ENCODE results near the gene ETV4. TPM values are rescaled to one million over a fixed set of nuclear protein-coding genes. Genes with fewer than 3 reads are reported as not detected.

ETV4 gene
- total RNA-seq, 2 experiments from 2014 or later, result 2.9 to 3.3 TPM

DNA sequence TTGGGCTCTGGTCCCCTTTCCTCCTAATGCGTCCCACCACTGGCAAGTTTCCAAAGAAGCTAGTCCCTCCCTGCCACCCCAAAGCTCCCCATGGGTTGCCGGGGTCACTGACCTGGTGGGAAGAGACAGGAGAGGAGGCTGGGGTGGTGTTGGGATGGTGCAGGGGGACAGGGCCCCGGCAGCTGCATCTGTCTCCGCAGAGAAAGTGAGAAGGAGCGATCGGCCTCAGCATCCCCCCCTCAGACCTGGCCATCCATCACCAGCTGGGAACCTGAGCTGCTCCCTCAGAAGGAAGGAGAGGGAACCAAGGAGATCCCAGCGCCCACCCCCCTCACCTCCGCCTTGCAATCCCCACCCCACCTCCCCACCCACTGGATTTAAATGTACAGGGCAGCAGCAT lies 3.3 kb downstream of the ETV4 start:
- POLR2A ChIA-PET, result no interaction called here
- intact Hi-C loops (cut with DNase I, micrococcal nuclease), result no loop called here
- Mint-ChIP-seq H3K27me3 (peaks cover 34% of the 10 kb centered on the region), H3K4me3 (no peak overlapping the region), H3K9me3 (ENCODE audit: low read depth) (no peaks in the 10 kb centered on the region), H3K36me3 (ENCODE audit: low read depth) (no peaks in the 10 kb centered on the region), H3K4me1 (peaks cover 17% of the 10 kb centered on the region), H3K27ac (no peak overlapping the region)
- no peak for DNase-seq
- CTCF ChIA-PET, result interaction anchor here (1.2 to 1.3 kb wide), 2 partner anchors 11 to 34 kb away, joined by 3 to 4 read pairs; no protein-coding TSS in a partner anchor
- no peak for ATAC-seq

DNA sequence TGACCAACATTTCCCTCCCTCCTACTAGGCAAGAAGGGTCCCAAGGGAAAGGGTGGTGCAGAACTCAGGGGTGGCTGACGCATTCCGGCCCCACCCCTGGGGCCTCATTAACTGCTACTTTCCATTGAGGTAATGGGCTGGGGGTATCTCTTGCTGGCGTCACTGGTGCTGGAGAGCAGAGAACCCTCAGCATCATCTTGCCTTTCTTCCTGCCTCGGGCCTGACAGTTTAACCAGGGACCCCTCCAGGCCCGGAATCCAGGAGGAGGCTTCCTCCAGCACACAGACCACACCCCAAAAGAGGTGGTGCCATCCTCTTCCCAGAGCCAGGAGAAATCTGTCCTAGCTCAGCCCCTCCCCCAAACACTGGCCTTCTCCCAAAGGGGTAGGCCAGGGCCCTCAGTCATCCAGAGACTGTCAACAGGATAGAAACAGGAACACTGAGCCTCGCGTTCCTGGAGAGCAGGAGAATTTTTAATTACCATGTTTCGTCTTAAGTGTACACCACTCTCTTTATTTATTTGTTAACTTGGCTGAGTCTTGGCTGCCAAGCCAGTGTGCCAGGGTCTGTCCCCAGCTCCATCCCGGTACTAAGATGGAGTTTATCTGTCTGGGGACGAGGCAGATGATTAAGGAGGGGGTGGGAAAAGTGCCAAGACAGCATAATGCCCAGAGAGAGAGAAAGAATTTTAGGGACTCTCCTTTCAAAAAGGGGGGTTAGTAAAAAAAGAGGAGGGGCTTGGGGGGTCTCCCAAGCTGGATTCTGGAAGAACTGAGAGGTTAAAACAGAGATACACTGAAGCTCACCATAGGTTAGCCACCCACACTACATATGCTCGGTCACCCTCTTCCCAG lies 5.1 kb downstream of the ETV4 start:
- H3K36me3 Mint-ChIP-seq (ENCODE audit: low read depth), result no peaks in the 10 kb centered on the region
- no peak overlapping the region for H3K27ac Mint-ChIP-seq
- ATAC-seq (no peak), DNase-seq (no peak)
- no peaks in the 10 kb centered on the region for H3K9me3 Mint-ChIP-seq (ENCODE audit: low read depth)
- no peak overlapping the region for H3K4me3 Mint-ChIP-seq
- ChIA-PET CTCF (interaction anchor here (0.7 kb wide), 1 partner anchor 16 kb away, joined by 3 read pairs; no protein-coding TSS in a partner anchor), POLR2A (no interaction called here)
- peaks cover 10% of the 10 kb centered on the region for H3K4me1 Mint-ChIP-seq
- intact Hi-C loops (cut with DNase I, micrococcal nuclease), result no loop called here
- H3K27me3 Mint-ChIP-seq, result peaks cover 19% of the 10 kb centered on the region

DNA sequence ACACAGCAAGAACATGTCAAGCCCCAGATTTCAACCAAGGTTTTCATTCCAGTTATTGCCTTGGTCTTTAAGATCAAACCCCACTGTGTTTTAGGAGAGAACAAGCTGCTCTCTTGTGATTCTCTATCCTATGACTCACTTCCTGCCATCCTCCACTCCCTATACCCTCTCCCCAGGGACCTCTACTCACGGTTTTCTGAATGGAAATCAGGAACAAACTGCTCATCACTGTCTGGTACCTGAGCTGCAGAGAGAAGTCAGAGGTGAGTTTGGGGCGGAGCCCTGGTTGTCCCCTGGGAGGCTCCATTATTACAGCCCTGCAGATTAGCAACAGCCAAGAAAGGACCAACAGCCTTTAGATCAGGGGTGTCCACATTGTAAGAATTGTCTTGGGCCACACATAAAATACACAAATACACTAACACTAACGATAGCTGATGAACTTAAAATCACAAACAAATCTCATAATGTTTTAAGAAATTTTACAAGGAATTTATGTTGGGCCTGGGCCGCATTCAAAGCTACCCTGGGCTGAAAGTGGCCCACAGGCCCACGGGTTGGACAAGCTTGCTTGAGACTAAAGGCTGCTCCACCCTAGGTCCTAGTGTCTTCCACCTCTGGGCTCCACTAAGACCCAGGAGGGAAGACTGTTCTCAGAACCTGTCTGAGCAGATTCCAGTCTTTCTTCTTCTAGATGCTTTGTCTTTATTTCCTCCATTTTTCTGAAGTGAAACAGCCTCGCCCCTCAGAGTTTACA lies 9.7 kb downstream of the ETV4 start:
- H3K27ac Mint-ChIP-seq, result no peak overlapping the region
- H3K4me3 Mint-ChIP-seq, result no peak overlapping the region
- H3K27me3 Mint-ChIP-seq, result no peaks in the 10 kb centered on the region
- DNase-seq, result no peak
- intact Hi-C loops (cut with DNase I, micrococcal nuclease), result no loop called here
- H3K36me3 Mint-ChIP-seq (ENCODE audit: low read depth), result no peaks in the 10 kb centered on the region
- POLR2A ChIA-PET, result no interaction called here
- no peak for ATAC-seq
- H3K4me1 Mint-ChIP-seq, result peaks cover 7% of the 10 kb centered on the region
- CTCF ChIA-PET, result interaction anchor here (1.1 to 1.6 kb wide), 4 partner anchors 11 to 230 kb away, joined by 3 to 4 read pairs (median 3); no protein-coding TSS in a partner anchor
- H3K9me3 Mint-ChIP-seq (ENCODE audit: low read depth), result no peaks in the 10 kb centered on the region

DNA sequence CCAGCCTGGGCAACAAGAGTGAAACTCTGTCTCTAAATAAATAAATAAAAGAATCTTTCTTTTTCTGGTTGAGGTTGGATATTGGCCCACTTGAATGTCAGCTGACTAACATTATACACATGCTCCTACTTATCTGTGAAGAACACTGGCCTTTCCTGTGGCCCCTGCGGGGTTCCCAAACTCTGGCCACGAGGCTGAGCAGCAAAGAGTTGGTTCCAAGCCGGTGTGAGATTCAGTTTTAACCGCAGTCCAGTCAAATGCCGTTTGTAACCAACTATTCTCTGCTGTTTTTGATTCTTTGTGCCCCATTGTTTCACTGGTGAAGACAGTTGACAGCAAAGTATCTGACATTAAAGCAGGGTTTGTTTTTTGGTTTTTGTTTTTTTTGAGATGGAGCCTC lies 11.2 kb downstream of the ETV4 start:
- Mint-ChIP-seq H3K36me3 (ENCODE audit: low read depth) (no peaks in the 10 kb centered on the region), H3K9me3 (ENCODE audit: low read depth) (no peaks in the 10 kb centered on the region), H3K4me1 (peaks cover 7% of the 10 kb centered on the region), H3K4me3 (no peak overlapping the region), H3K27ac (no peak overlapping the region), H3K27me3 (no peaks in the 10 kb centered on the region)
- DNase-seq, result no peak
- intact Hi-C loops (cut with DNase I, micrococcal nuclease), result no loop called here
- ChIA-PET POLR2A (no interaction called here), CTCF (interaction anchor here (0.7 kb wide), 1 partner anchor 9 kb away, joined by 3 read pairs; no protein-coding TSS in a partner anchor)
- no peak for ATAC-seq

DNA sequence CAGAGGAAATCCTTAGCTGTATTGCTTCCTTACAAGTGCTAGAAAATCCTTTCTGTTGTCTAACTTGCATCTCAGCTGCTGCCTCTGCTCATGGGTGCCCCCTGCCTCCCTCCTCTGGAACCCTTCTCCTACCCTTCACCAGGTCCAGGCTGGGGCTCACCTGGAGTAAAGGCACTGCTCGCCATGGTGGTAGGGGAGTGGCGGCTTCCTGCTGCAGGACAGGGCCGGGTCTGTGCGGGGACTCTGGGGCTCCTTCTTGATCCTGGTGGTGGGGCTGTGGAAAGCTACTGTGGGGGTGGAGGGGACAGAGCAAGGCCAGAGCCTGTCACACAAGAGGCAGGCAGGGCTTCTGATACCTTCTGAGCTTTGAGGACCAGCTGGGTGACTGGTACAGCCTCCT lies 12.4 kb downstream of the ETV4 start:
- H3K27me3 Mint-ChIP-seq, result no peaks in the 10 kb centered on the region
- no peaks in the 10 kb centered on the region for H3K36me3 Mint-ChIP-seq (ENCODE audit: low read depth)
- no peak overlapping the region for H3K27ac Mint-ChIP-seq
- no peak overlapping the region for H3K4me3 Mint-ChIP-seq
- intact Hi-C loops (cut with DNase I, micrococcal nuclease), result no loop called here
- ATAC-seq (no peak), DNase-seq (no peak)
- H3K4me1 Mint-ChIP-seq, result peaks cover 7% of the 10 kb centered on the region
- ChIA-PET POLR2A (no interaction called here), CTCF (interaction anchor here (0.9 to 1.0 kb wide), 2 partner anchors 43 to 160 kb away, joined by 3 to 5 read pairs; no protein-coding TSS in a partner anchor)
- H3K9me3 Mint-ChIP-seq (ENCODE audit: low read depth), result no peaks in the 10 kb centered on the region

DNA sequence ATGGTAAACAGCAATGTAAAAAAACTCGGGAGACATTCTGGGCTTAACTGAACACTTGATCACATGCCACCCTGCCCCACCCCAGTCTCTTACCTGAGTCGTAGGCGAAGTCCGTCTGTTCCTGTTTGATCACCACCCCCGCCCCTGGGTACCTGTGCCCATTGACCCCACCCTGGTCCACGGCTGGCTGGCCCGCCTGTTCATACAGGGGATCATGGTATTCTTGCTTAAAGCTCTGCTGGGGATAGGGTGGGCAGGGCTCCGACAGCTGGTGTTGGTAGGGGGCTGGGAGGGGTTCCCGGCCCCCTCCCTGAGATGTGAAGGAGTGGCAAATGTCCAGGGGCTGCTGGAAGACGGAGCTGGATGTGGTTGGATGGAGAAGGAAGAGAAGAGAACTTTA lies 13.6 kb downstream of the ETV4 start:
- DNase-seq (no peak), ATAC-seq (no peak)
- H3K4me1 Mint-ChIP-seq, result peaks cover 7% of the 10 kb centered on the region
- H3K27me3 Mint-ChIP-seq, result no peaks in the 10 kb centered on the region
- H3K36me3 Mint-ChIP-seq (ENCODE audit: low read depth), result no peaks in the 10 kb centered on the region
- no peak overlapping the region for H3K4me3 Mint-ChIP-seq
- intact Hi-C loops (cut with DNase I, micrococcal nuclease), result no loop called here
- ChIA-PET POLR2A (no interaction called here), CTCF (no interaction called here)
- H3K27ac Mint-ChIP-seq, result no peak overlapping the region
- no peaks in the 10 kb centered on the region for H3K9me3 Mint-ChIP-seq (ENCODE audit: low read depth)

DNA sequence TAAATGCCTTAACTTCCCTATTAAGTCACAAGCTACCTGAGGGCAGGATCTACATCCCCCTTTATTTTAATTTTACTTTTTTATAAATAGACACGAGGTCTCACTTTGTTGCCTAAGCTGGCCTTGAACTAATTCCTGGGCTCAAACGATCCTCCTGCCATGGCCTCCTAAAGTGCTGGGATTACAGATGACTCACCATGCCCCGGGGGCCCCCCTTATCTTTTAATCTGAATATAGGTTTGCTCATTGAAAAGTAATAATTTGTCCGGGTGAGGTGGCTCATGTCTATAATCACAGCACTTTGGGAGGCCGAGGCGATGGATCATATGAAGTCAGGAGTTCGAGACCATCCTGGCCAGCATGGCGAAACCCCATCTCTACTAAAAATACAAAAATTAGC lies 14.2 kb downstream of the ETV4 start:
- CTCF ChIA-PET, result interaction anchor here (0.6 to 1.6 kb wide), 2 partner anchors 14 to 124 kb away, joined by 3 to 5 read pairs; no protein-coding TSS in a partner anchor
- ATAC-seq, result no peak

DNA sequence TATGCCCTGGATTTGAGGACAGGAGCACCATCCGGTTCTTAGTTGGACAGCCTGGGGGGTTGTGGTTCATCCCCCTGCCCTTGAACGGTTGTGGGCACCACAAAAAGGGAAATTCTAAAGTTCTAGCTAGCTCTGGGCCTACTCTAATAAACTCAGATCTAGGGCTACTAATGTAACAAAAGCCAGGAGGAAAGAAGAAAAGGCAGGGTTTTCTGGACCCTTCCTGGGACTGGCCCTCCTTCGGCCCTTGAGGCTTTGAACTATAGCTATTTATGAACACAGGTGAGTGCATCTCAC lies 15.1 kb downstream of the ETV4 start:
- Mint-ChIP-seq H3K9me3 (ENCODE audit: low read depth) (no peaks in the 10 kb centered on the region), H3K4me1 (peaks cover 3% of the 10 kb centered on the region), H3K36me3 (ENCODE audit: low read depth) (peaks cover 2% of the 10 kb centered on the region), H3K4me3 (no peak overlapping the region), H3K27ac (no peak overlapping the region), H3K27me3 (no peaks in the 10 kb centered on the region)
- no peak for DNase-seq
- no peak for ATAC-seq
- intact Hi-C loops (cut with DNase I, micrococcal nuclease), result no loop called here
- ChIA-PET POLR2A (no interaction called here), CTCF (interaction anchor here (0.7 to 1.6 kb wide), 2 partner anchors 13 to 1940 kb away, joined by 3 to 5 read pairs; no protein-coding TSS in a partner anchor)

More for the DNA sequence above, 14.2 kb downstream of the ETV4 start:
- intact Hi-C loops (cut with DNase I, micrococcal nuclease), result no loop called here
- Mint-ChIP-seq H3K4me1 (peaks cover 7% of the 10 kb centered on the region), H3K27me3 (no peaks in the 10 kb centered on the region), H3K9me3 (ENCODE audit: low read depth) (no peaks in the 10 kb centered on the region), H3K4me3 (no peak overlapping the region), H3K36me3 (ENCODE audit: low read depth) (no peaks in the 10 kb centered on the region), H3K27ac (no peak overlapping the region)
- POLR2A ChIA-PET, result interaction anchor here (0.6 kb wide), 1 partner anchor 164 kb away, joined by 3 read pairs; no protein-coding TSS in a partner anchor
- no peak for DNase-seq

DNA sequence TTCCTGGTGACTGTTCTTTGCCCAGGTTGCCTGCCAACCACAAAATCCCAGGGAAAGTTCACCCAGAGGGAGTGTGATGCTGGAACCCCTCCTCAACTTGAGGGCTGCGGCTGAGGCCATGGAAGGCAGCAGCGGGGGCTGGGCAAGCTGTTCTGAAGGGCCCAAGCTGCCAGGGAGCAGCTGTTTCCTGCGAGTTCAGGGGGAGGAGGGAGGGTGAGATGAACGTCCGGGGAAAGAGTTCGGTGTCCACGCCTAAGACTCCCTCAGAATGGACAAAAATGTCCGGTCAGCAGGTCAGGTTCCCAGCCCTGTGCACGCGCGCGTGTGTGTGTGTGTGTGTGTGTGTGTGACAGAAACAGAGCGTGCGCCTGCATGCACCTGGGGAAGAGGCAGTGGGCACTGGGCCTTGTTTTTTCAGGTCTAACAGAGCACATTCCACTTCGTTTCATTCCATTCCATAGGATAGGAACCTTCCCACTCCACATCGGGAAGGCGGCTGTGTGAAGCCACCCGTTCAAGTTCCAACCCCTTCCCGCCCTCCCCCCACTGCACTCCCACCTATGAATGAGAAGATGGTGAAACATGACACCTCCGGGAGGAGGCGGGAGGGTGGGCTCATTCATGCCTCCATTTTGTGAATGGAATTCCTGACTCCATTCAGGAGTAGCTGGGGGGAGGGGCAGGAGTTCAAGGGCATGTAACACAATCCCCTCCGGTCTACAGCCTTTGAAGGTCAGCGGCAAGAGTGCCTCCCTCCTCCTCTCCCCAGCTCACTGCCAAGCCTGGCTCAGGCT lies 15.7 kb downstream of the ETV4 start:
- intact Hi-C loops (cut with DNase I, micrococcal nuclease), result no loop called here
- ChIA-PET POLR2A (no interaction called here), CTCF (interaction anchor here (1.6 kb wide), 1 partner anchor 13 kb away, joined by 5 read pairs; no protein-coding TSS in a partner anchor)
- H3K9me3 Mint-ChIP-seq (ENCODE audit: low read depth), result no peaks in the 10 kb centered on the region
- H3K27me3 Mint-ChIP-seq, result no peaks in the 10 kb centered on the region
- no peak for ATAC-seq
- H3K4me3 Mint-ChIP-seq, result no peak overlapping the region
- H3K27ac Mint-ChIP-seq, result no peak overlapping the region
- DNase-seq, result no peak
- H3K4me1 Mint-ChIP-seq, result no peaks in the 10 kb centered on the region
- H3K36me3 Mint-ChIP-seq (ENCODE audit: low read depth), result peaks cover 4% of the 10 kb centered on the region

DNA sequence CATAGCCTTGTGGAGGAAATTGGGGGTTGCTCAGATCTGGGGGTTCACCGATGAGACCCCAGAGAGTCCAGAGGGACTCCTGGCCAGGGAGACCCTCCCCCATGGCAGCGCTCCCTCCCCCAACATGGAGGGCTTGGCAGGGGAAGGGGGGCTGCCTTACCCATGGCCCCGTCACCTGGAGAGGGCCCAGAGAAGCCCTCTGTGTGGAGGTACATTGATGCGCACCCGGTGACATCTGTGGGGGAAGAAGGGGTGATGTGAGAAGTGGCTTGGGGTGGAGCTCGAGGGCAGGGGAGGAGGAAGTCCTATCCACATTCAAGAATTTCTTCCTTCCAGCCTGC lies 16.2 kb downstream of the ETV4 start:
- intact Hi-C loops (cut with DNase I, micrococcal nuclease), result no loop called here
- no peak overlapping the region for H3K4me3 Mint-ChIP-seq
- ChIA-PET CTCF (no interaction called here), POLR2A (no interaction called here)
- ATAC-seq (no peak), DNase-seq (no peak)
- peaks cover 4% of the 10 kb centered on the region for H3K36me3 Mint-ChIP-seq (ENCODE audit: low read depth)
- H3K27ac Mint-ChIP-seq, result no peak overlapping the region
- no peaks in the 10 kb centered on the region for H3K9me3 Mint-ChIP-seq (ENCODE audit: low read depth)
- H3K27me3 Mint-ChIP-seq, result no peaks in the 10 kb centered on the region
- no peaks in the 10 kb centered on the region for H3K4me1 Mint-ChIP-seq

DNA sequence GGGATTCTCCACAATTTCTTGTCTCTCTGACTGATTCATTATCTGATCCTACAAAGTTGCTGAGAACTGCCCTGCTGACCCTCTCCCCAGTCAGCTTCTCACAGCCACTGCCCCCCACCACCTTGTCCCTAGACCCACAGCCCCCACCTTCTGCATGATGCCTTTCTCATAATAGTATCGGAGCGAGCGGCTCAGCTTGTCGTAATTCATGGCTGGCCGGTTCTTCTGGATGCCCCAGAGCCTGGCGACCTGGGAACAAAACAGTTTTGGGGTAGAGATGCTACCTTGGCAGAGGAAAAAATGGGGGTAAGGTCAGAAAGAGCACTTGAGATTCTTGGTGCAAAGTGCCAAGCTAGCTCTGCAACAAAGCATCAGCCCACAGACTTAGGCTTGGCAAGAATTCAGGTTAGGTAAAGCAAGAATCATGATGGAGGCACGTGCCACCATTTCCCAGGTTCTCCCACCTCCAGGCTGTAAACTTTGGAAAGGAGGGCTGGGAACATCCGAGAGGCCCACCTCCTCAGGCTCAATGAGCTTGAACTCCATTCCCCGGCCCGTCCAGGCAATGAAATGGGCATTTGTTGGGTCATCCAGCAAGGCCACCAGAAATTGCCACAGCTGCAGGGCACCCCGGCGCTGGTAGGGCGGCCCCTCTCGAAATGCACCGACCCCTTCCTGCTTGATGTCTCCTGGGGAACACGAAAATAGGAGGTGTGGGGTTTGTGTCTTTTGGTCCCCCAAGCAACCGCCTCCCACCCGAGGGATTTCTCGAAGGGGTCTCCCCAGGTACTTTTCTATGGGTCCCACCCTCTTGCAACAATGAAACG lies 16.9 kb downstream of the ETV4 start:
- POLR2A ChIA-PET, result no interaction called here
- intact Hi-C loops (cut with DNase I, micrococcal nuclease), result no loop called here
- CTCF ChIA-PET, result no interaction called here

More for the DNA sequence above, 16.9 kb downstream of the ETV4 start:
- DNase-seq, result no peak
- H3K4me1 Mint-ChIP-seq, result no peaks in the 10 kb centered on the region
- no peak overlapping the region for H3K4me3 Mint-ChIP-seq
- H3K36me3 Mint-ChIP-seq (ENCODE audit: low read depth), result peaks cover 4% of the 10 kb centered on the region
- H3K27ac Mint-ChIP-seq, result no peak overlapping the region
- ATAC-seq, result no peak
- H3K27me3 Mint-ChIP-seq, result no peaks in the 10 kb centered on the region
- no peaks in the 10 kb centered on the region for H3K9me3 Mint-ChIP-seq (ENCODE audit: low read depth)
